A204.1 (cell line): Measurements from ENCODE around the gene SLC35A3.

Experiments
- FAIRE-seq: peaks from 2 replicates; lab custom pipeline; 2012; peaks lifted over from hg19 to GRCh38; lab: Jason Lieb, UNC

Gene SLC35A3

GRCh38 chr1:100077531-100077930 is 107.7 kb downstream of the SLC35A3 start:
- no peak for FAIRE-seq

GRCh38 chr1:100080331-100080730 is 110.5 kb downstream of the SLC35A3 start:
- no peak for FAIRE-seq
